Loucy (cell line): ENCODE data around the gene GIPC3.
"Not testable (repeated sequence)": the region's sequence is repeated elsewhere in the genome, so short reads cannot be mapped to it uniquely, and the experiment has no call there.

Experiments
- H2AFZ ChIP-seq: fragments of 200-600 bp; sonication (generic); 2 replicates; pipeline ENCODE4 v1.6.0; 2016; ENCODE audit warnings: antibody characterized with exemption, mild to moderate bottlenecking, low read length, moderate library complexity
- H3F3A ChIP-seq: fragments of 200-600 bp; 2 replicates; pipeline ENCODE4 v1.6.0; 2016; ENCODE audit warnings: antibody characterized with exemption, low read depth, mild to moderate bottlenecking
- H3K27me3 ChIP-seq: fragments of 200-600 bp; sonication (generic); 2 replicates; pipeline ENCODE4 v1.6.1; 2014; ENCODE audit warnings: low read length, mild to moderate bottlenecking; ENCODE audit not compliant: insufficient read depth, poor library complexity, severe bottlenecking
- H3K36me3 ChIP-seq: fragments of 200-600 bp; sonication (generic); 2 replicates; pipeline ENCODE4 v1.6.1; 2016; ENCODE audit warnings: low read length; ENCODE audit not compliant: insufficient read depth
- H3K4me1 ChIP-seq: fragments of 200-600 bp; sonication (generic); 2 replicates; pipeline ENCODE4 v1.5.1; 2014; ENCODE audit warnings: low read length, mild to moderate bottlenecking; ENCODE audit not compliant: insufficient read depth, poor library complexity, severe bottlenecking
- H3K4me2 ChIP-seq: fragments of 200-600 bp; sonication (generic); 2 replicates; pipeline ENCODE4 v1.6.0; 2014; ENCODE audit warnings: antibody characterized with exemption, low read length, low read depth, mild to moderate bottlenecking; ENCODE audit not compliant: poor library complexity, severe bottlenecking
- H3K4me3 ChIP-seq: fragments of 200-600 bp; sonication (generic); 2 replicates; pipeline ENCODE4 v1.5.1; 2014; ENCODE audit warnings: low read length, mild to moderate bottlenecking, mixed read lengths; ENCODE audit not compliant: poor library complexity, severe bottlenecking
- H3K79me2 ChIP-seq: fragments of 200-600 bp; sonication (generic); 2 replicates; pipeline ENCODE4 v1.6.1; 2014; ENCODE audit warnings: low read length; ENCODE audit not compliant: insufficient read depth
- H3K9ac ChIP-seq: fragments of 200-600 bp; sonication (generic); 2 replicates; pipeline ENCODE4 v1.6.0; 2014; ENCODE audit warnings: mild to moderate bottlenecking, low read depth, low read length, moderate library complexity; ENCODE audit not compliant: poor library complexity, severe bottlenecking
- H3K9me2 ChIP-seq: fragments of 200-600 bp; sonication (generic); replicated peaks from 2 replicates; pipeline ENCODE4 v1.6.1; 2016; ENCODE audit warnings: low read depth, low read length, mixed read lengths
- H3K9me3 ChIP-seq: fragments of 200-600 bp; sonication (generic); 2 replicates; pipeline ENCODE4 v1.6.1; 2014; ENCODE audit warnings: mild to moderate bottlenecking, antibody characterized with exemption, low read length, low read depth; ENCODE audit not compliant: insufficient read depth
- H4K20me1 ChIP-seq: fragments of 200-600 bp; sonication (generic); 2 replicates; pipeline ENCODE4 v1.6.0; 2014; ENCODE audit warnings: antibody characterized with exemption, low read length, mild to moderate bottlenecking; ENCODE audit not compliant: insufficient read depth, poor library complexity, severe bottlenecking
- CTCF ChIP-seq: fragments of 200-600 bp; sonication (generic); conservative IDR thresholded peaks from 2 replicates; pipeline ENCODE4 v1.5.1; 2014; ENCODE audit warnings: mild to moderate bottlenecking, antibody characterized with exemption, low read length
- EZH2phosphoT487 ChIP-seq: fragments of 200-600 bp; IDR thresholded peaks from 2 replicates; pipeline ENCODE4 v1.6.1; 2018; ENCODE audit warnings: antibody characterized with exemption, mild to moderate bottlenecking, moderate library complexity, borderline replicate concordance

GIPC3 gene

GRCh38 chr19:3625996-3626472 lies 40.8 kb downstream of the GIPC3 start:
- Histone ChIP-seq H3K9me3 (no peaks in the 10 kb centered on the region), H3K36me3 (no peaks in the 10 kb centered on the region), H3K4me1 (peaks cover 11% of the 10 kb centered on the region), H3K79me2 (peaks cover 26% of the 10 kb centered on the region), H3K9ac (peak overlapping the region; percentile 85), H2AFZ (peak overlapping the region; percentile 75; the same call in 1 of the 2 replicates), H3K27me3 (no peaks in the 10 kb centered on the region), H3K9me2 (no peaks in the 10 kb centered on the region), H3F3A (no peaks in the 10 kb centered on the region), H4K20me1 (peaks cover 16% of the 10 kb centered on the region), H3K4me3 (peak overlapping the region; percentile 100), H3K4me2 (peak overlapping the region; percentile 92)
- TF ChIP-seq CTCF (no peak), EZH2phosphoT487 (no peak)

GRCh38 chr19:3626473-3627350 lies 41.4 kb downstream of the GIPC3 start, which contains the start of gene CACTIN:
TSS of gene CACTIN (minus strand) at chr19:3626790. CDS start at chr19:3626762, 28 bp downstream.
- peak within 1 kb of the TSS; percentile 92 for H3K4me2 ChIP-seq
- H3K36me3 ChIP-seq, result no peaks in the 10 kb centered on the region
- peaks cover 26% of the 10 kb centered on the region for H3K79me2 ChIP-seq
- H3K9me3 ChIP-seq, result no peaks in the 10 kb centered on the region
- H3K9me2 ChIP-seq, result no peaks in the 10 kb centered on the region
- peak within 1 kb of the TSS; percentile 75 for H2AFZ ChIP-seq
- peaks cover 16% of the 10 kb centered on the region for H4K20me1 ChIP-seq
- H3K4me1 ChIP-seq, result peaks cover 11% of the 10 kb centered on the region
- H3K9ac ChIP-seq, result peak within 1 kb of the TSS; percentile 85
- TF ChIP-seq CTCF, result no peak
- no peak for TF ChIP-seq EZH2phosphoT487
- no peaks in the 10 kb centered on the region for H3F3A ChIP-seq
- no peaks in the 10 kb centered on the region for H3K27me3 ChIP-seq
- H3K4me3 ChIP-seq, result peak within 1 kb of the TSS; percentile 100

- peaks cover 16% of the 10 kb centered on the region for H4K20me1 ChIP-seq
- no peaks in the 10 kb centered on the region for H3F3A ChIP-seq
- no peaks in the 10 kb centered on the region for H3K36me3 ChIP-seq
- H3K4me1 ChIP-seq, result peaks cover 11% of the 10 kb centered on the region
- H3K9me3 ChIP-seq, result no peaks in the 10 kb centered on the region
- H2AFZ ChIP-seq, result peak overlapping the region; percentile 61; the same call in 1 of the 2 replicates
- H3K79me2 ChIP-seq, result peaks cover 26% of the 10 kb centered on the region
- peak overlapping the region; percentile 92 for H3K4me2 ChIP-seq
- H3K27me3 ChIP-seq, result no peaks in the 10 kb centered on the region
- TF ChIP-seq EZH2phosphoT487, result no peak
- TF ChIP-seq CTCF, result no peak
- H3K4me3 ChIP-seq, result peak overlapping the region; percentile 100
- peak overlapping the region; percentile 15 for H3K9ac ChIP-seq
- H3K9me2 ChIP-seq, result no peaks in the 10 kb centered on the region
These were observed 42.1 kb downstream of the GIPC3 start for GRCh38 chr19:3627351-3627723.

GRCh38 chr19:3628766-3629165 lies 43.5 kb downstream of the GIPC3 start:
- H4K20me1 ChIP-seq, result peaks cover 16% of the 10 kb centered on the region
- peaks cover 26% of the 10 kb centered on the region for H3K79me2 ChIP-seq
- not testable (repeated sequence) for H3K4me3 ChIP-seq, H3F3A ChIP-seq, H3K9me2 ChIP-seq, H3K36me3 ChIP-seq, H3K9ac ChIP-seq, H3K4me2 ChIP-seq, H3K9me3 ChIP-seq, H3K27me3 ChIP-seq, H2AFZ ChIP-seq
- peaks cover 11% of the 10 kb centered on the region for H3K4me1 ChIP-seq
